Psoas muscle (tissue), 8 donors: ENCODE measurements around the gene ABCC6. TPM values are rescaled to one million over a fixed set of nuclear protein-coding genes. Genes with fewer than 3 reads are reported as not detected.

Experiments
- ATAC-seq, 4 donors: fragments of 200-7000 bp; cut with Tn5 transposase; one replicate each; pipeline ENCODE4 v1.9.1; 2020; ENCODE audit warnings: moderate library complexity in 3 of 4, mild to moderate bottlenecking in 2 of 4
- DNase-seq, 2 donors: peaks; one replicate each; pipeline ENCODE4 v3.0.0-alpha.2; 2020
- H3K27ac ChIP-seq: fragments of 200-600 bp; one replicate; pipeline ENCODE4 v1.8.0; 2022
- H3K27me3 ChIP-seq, 3 donors: fragments of 200-600 bp in 1 of 3; one replicate each; pipeline versions ENCODE4 v1.6.1 to v1.8.0; 2013 to 2022; ENCODE audit warnings: low read length in 2 of 3, mild to moderate bottlenecking in 2 of 3, moderate library complexity in 1 of 3; ENCODE audit not compliant: insufficient read depth in 3 of 3
- H3K36me3 ChIP-seq, 2 donors: fragments of 200-600 bp in 1 of 2; one replicate each; pipeline versions ENCODE4 v1.6.1 to v1.8.0; 2013 to 2022; ENCODE audit warnings: low read depth in 1 of 2, mild to moderate bottlenecking in 1 of 2, moderate library complexity in 1 of 2; ENCODE audit not compliant: insufficient read depth in 1 of 2
- H3K4me1 ChIP-seq: fragments of 200-600 bp; one replicate; pipeline ENCODE4 v1.8.0; 2022
- H3K4me3 ChIP-seq: fragments of 200-600 bp; one replicate; pipeline ENCODE4 v1.8.0; 2022; ENCODE audit warnings: mild to moderate bottlenecking
- H3K9me3 ChIP-seq: fragments of 200-600 bp; one replicate; pipeline ENCODE4 v1.8.0; 2022
- WGBS, 3 donors: extraction: QIAGEN DNeasy Blood & Tissue Kit; methylation state at CpG; one replicate each; pipeline versions ENCODE4 v1.1.6 to v1.1.7; 2013; 5-methylcytosine and 5-hydroxymethylcytosine counted together
- intact Hi-C, 2 donors: fragments of 100-400 bp; cut with DNase I; formaldehyde crosslinking; loops; one replicate each; pipeline versions ENCODE4 v1.11.0 to v1.14.2; 2022
- polyA plus RNA-seq, 3 donors: library from polyadenylated mRNA; stranded (reverse); fragments of 200-250 nt; gene quantifications; one replicate each; pipeline ENCODE4 v1.2.3, GENCODE V29; 2013
- total RNA-seq, 4 donors: library from RNA; stranded (reverse); fragmentation: NEBNext Ultra II Directional in 2 of 4; extraction: Animal tissue kit (Norgen Biotek cat#: 25700) in 2 of 4; gene quantifications; one replicate each; pipeline versions ENCODE4 v1.2.1 to v1.2.4, GENCODE V29; 2021 to 2023
- TF ChIP-seq, protein P1 (sequence below): fragments of 200-600 bp; IDR thresholded peaks from one replicate; pipeline ENCODE4 v1.8.0; 2022; ENCODE audit warnings: antibody characterized with exemption
- donor health status: healthy with polysubstance abuse.
- donor health status: DM: no; HTN: no; CAD: no; lungs with moderate emphysema.
- donor health status: Bipolar disorder and iron deficiency.
- donor health status: healthy.
- donor health status: DM: yes; HTN: yes; CAD: no.
- donor health status: DM: no; HTN: no; CAD: no.
- donor health status: DM: no; HTN: no; CAD: no.
- donor health status: DM: yes; HTN: yes; CAD: no.

ABCC6 gene
- total and polyA plus RNA-seq, 7 donors = 0.06 to 3.0 (median 0.32) TPM

GRCh38 chr16:16110111-16110490 lies 113.2 kb downstream of the ABCC6 start:
- ATAC-seq = no peak
- Histone ChIP-seq H3K36me3 (peaks cover 0 to 98% of the 10 kb centered on the region in 2 donors), H3K4me3 (no peak overlapping the region), H3K9me3 (no peaks in the 10 kb centered on the region), H3K4me1 (no peaks in the 10 kb centered on the region), H3K27me3 (no peaks in the 10 kb centered on the region), H3K27ac (no peak overlapping the region)
- intact Hi-C loops = no loop called here
- no peak for DNase-seq
- TF ChIP-seq, protein P1, sequence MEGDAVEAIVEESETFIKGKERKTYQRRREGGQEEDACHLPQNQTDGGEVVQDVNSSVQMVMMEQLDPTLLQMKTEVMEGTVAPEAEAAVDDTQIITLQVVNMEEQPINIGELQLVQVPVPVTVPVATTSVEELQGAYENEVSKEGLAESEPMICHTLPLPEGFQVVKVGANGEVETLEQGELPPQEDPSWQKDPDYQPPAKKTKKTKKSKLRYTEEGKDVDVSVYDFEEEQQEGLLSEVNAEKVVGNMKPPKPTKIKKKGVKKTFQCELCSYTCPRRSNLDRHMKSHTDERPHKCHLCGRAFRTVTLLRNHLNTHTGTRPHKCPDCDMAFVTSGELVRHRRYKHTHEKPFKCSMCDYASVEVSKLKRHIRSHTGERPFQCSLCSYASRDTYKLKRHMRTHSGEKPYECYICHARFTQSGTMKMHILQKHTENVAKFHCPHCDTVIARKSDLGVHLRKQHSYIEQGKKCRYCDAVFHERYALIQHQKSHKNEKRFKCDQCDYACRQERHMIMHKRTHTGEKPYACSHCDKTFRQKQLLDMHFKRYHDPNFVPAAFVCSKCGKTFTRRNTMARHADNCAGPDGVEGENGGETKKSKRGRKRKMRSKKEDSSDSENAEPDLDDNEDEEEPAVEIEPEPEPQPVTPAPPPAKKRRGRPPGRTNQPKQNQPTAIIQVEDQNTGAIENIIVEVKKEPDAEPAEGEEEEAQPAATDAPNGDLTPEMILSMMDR = no peak
- WGBS, 3 donors = 94 to 96% (median 94%) methylated on average over 9 of the region's 9 CpGs

DNA sequence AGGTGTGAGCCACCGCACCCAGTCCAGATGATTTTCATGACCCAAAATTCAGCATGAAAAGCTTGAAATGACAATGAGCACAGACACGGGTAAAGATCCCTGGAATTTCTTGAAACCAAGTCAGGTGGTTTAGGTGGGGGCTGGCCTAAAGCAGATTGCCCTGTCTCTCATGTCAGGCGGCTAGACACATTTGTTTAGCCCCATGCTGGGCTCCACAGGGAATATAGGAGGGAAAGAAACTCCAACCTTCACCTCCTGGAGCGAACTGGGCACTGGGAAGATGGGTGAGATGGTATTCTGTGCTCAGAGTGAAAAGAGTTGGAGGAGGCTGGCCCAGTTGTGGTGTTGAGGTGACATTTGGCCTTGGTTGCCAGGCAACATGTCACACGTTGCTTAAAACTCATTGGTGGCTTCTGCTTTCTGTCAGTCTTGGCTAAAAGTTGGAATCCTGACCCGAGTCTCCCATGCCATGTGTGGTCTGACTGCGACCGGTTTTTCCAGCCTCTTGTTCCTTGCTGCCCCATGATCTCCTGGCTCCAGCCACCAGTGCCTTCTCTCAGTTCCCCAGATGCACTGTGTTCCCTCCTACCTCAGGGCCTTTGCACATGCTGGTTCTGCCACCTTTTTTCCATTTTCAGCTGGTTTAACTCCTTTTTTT lies 113.7 kb downstream of the ABCC6 start:
- WGBS, 3 donors = 66 to 76% (median 74%) methylated on average over 8 of the region's 8 CpGs
- H3K27ac ChIP-seq = no peak overlapping the region

GRCh38 chr16:16108759-16109158 lies 114.5 kb downstream of the ABCC6 start:
- TF ChIP-seq, protein P1 = no peak
- DNase-seq (no peak), ATAC-seq (no peak)
- H3K36me3 ChIP-seq = peaks cover 0 to 93% of the 10 kb centered on the region in 2 donors
- H3K27me3 ChIP-seq = no peaks in the 10 kb centered on the region
- no peaks in the 10 kb centered on the region for H3K9me3 ChIP-seq
- no peaks in the 10 kb centered on the region for H3K4me1 ChIP-seq
- H3K27ac ChIP-seq = no peak overlapping the region
- no peak overlapping the region for H3K4me3 ChIP-seq
- 81 to 88% (median 87%) methylated on average over 6 of the region's 6 CpGs for WGBS, 3 donors
- intact Hi-C loops = no loop called here

More for the DNA sequence above, 113.7 kb downstream of the ABCC6 start:
- intact Hi-C loops = no loop called here
- Histone ChIP-seq H3K27me3 (no peaks in the 10 kb centered on the region), H3K36me3 (peaks cover 0 to 93% of the 10 kb centered on the region in 2 donors), H3K4me1 (no peaks in the 10 kb centered on the region), H3K4me3 (no peak overlapping the region), H3K9me3 (no peaks in the 10 kb centered on the region)
- TF ChIP-seq, protein P1 = no peak
- ATAC-seq (no peak), DNase-seq (no peak)

DNA sequence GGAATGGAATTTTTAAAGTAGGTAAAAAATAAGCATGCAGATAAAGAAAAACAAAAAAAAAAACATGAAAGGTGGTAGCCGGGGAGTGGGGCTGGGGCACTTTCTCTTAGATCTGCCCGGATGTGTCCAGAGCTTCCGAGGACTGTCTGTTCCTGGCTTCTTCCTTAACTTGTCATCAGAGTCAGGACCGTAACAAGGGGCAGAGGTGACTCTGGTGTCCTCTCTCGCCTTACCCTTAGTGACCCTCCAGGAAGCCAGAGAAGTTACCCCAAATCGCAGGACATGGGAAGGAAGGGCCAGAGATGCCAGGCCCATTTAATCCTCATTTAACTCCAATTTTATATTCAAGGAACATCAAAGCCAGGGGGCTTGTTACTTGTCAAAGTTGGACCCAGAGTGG lies 115.5 kb downstream of the ABCC6 start:
- no peak overlapping the region for H3K4me3 ChIP-seq
- ATAC-seq (no peak), DNase-seq (no peak)
- no peaks in the 10 kb centered on the region for H3K27me3 ChIP-seq
- intact Hi-C loops = no loop called here
- TF ChIP-seq, protein P1 = no peak
- no peaks in the 10 kb centered on the region for H3K4me1 ChIP-seq
- H3K27ac ChIP-seq = no peak overlapping the region
- 67 to 91% (median 85%) methylated on average over 6 of the region's 6 CpGs for WGBS, 3 donors
- H3K36me3 ChIP-seq = peaks cover 0 to 93% of the 10 kb centered on the region in 2 donors
- H3K9me3 ChIP-seq = no peaks in the 10 kb centered on the region

DNA sequence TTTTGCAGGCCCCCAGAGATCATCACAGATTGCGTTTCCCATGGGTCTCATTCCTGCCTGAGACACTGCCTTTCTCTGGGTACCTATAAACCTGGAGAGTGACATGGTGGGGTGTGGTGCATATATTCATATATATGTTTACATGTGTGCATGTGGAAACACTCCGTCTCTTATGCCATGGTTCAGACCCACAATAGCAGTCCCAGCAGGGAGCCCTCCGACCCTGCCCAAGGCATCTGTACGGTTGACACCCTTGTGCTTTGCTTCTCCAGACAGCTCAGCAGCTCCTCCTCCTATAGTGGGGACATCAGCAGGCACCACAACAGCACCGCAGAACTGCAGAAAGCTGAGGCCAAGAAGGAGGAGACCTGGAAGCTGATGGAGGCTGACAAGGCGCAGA lies 116.8 kb downstream of the ABCC6 start:
- no peak for ATAC-seq
- intact Hi-C loops = no loop called here

More for the DNA sequence above, 116.8 kb downstream of the ABCC6 start:
- Histone ChIP-seq H3K4me3 (no peak overlapping the region), H3K36me3 (peaks cover 0 to 91% of the 10 kb centered on the region in 2 donors), H3K9me3 (no peaks in the 10 kb centered on the region), H3K4me1 (no peaks in the 10 kb centered on the region), H3K27me3 (no peaks in the 10 kb centered on the region), H3K27ac (no peak overlapping the region)
- DNase-seq = no peak
- TF ChIP-seq, protein P1 = no peak
- WGBS, 3 donors = 89 to 94% (median 91%) methylated on average over 6 of the region's 6 CpGs
